ENCODE measurements around the gene COLGALT1.
"Not testable (repeated sequence)": the region's sequence is repeated elsewhere in the genome, so short reads cannot be mapped to it uniquely, and the experiment has no call there.

Gene COLGALT1

GRCh38 chr19:17560205-17560595, 4.8 kb downstream of the COLGALT1 start:
- DNase-seq (ENCODE audit: low spot score), result no peak

- no peak for DNase-seq (ENCODE audit: low spot score)
Measured at GRCh38 chr19:17562097-17562496, 6.6 kb downstream of the COLGALT1 start.

- DNase-seq (ENCODE audit: low spot score), result no peak
Measured at GRCh38 chr19:17562561-17562960, 7.1 kb downstream of the COLGALT1 start.

DNA sequence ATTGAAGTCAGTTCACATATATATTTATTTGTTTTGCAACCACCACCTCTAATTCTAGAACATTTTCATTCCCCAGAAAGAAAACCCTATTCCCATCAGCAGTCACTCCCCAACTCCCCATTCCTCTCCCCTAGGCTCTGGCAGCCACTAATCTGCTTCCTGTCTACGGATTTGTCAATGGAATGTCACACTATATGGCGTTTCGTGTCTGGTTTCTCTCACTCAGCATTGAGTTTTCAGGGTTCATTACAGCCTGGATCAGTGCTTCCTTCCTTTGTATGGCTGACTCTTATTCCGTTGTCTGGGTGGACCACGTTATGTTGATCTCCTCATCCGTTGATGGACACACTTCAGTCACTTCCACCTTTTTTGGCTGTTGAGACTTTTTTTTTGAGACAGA, 9.3 kb downstream of the COLGALT1 start:
- DNase-seq (ENCODE audit: low spot score), result no peak

- peak; percentile 39 for DNase-seq (ENCODE audit: low spot score)
Measured at GRCh38 chr19:17565611-17566010, 10.2 kb downstream of the COLGALT1 start.

DNA sequence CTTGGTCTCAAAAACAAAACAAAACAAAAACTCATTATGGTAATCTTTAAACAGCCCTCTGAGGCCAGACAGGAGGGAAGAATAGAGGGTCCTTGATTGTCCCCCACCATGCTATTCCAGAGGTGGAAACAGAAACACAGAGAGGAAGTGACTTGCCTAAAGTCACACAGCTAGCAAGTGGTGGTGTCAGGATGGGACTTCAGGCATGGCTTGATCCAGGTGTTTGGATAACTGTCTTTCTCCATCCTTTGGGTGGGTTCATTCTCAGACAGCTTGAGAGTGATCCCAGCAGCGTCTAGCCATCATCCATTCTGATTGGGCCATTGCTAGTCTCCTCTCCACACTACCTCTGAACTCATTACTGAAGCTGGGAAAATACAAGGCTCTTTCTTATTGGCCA, 12.5 kb downstream of the COLGALT1 start:
- no peak for DNase-seq (ENCODE audit: low spot score)

DNA sequence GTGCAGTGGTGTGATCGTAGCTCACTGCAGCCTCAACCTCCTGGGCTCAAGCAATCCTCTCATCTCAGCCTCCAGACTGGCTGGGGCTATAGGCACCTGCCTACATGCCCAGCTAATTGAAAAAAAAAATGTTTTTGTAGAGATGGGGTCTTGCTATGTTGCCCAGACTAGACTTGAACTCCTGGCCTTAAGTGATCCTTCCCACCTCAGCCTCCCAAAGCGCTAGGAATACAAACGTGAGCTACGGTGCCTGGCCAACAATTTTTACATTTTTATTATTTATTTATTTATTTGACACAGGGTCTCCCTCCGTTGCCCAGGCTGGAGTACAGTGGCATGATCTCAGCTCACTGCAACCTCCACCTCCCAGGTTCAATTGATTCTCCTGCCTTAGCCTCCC, 14.8 kb downstream of the COLGALT1 start:
- not testable (repeated sequence) for DNase-seq (ENCODE audit: low spot score)

GRCh38 chr19:17570791-17571190, 15.3 kb downstream of the COLGALT1 start:
- no peak for DNase-seq (ENCODE audit: low spot score)

- no peak for DNase-seq (ENCODE audit: low spot score)
Measured at GRCh38 chr19:17572638-17573037, 17.2 kb downstream of the COLGALT1 start.

DNA sequence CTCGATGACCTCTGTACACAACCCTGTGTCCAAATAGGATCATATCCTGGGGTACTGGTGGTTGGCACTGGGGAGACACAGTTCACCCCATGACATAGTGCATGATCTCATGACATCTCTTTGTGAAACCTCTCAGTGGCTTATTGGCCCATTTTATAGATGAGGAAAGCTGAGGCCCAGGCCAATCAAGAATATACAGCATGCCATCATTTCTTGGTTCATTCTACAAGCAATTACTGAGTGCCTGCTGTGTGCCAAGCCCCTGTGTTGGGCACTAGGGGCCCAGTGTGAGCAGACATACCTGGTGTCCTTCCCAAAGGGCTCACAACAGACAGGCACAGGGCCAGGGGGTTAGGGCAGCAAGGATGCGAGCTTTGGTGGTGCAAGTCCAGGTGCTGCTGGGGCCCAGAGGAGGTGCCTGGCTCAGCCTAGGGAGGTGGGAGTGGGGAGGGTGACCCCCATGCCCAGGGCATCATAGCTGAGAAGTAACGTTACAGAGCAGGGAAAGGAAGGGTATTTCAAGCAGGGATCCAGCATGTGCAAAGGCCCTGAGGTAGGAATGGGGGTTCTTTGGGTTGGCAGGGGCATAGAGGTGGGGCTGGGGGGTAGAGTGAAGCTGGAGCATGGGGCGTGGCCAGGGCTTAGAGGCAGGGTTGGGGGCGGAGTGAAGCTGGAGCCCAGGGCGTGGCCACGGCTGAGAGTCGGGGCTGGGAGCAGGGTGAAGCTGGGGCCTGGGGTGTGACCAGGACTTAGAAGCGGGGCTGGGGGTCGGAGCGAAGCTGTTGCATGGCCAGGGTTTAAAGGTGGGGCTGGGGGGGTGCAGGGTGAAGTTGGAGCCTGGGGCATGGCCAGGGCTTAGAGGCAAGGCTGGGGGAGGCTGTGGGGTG, 20.7 kb downstream of the COLGALT1 start:
- no peak for DNase-seq (ENCODE audit: low spot score)

DNA sequence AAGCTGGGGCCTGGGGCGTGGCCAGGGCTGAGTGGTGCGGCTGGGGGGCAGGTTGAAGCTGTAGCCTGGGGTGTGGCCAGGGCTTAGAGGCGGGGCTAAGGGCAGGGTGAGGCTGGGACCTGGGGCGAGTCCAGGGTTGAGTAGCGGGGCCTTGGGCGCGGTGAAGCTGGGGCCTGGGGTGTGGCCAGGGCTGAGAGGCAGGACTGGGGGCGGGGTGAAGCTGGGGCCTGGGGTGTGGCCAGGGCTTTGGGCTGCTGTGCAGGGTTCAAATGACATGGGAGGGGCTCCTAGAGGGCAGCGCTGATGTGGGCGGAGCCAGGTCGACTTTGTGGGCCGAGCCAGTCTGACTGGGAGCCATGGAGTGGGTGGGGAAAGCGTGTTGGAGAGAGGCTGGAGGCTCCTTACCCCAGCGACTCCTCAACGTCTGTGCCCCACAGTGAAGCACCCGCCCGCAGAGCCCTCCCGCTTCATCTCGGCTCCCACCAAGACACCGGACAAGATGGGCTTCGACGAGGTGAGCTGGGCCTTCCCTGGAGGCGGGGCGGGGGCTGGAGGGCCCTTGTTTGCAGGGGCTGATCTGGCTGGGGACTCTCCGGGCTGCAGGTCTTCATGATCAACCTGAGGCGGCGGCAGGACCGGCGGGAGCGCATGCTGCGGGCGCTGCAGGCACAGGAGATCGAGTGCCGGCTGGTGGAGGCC, 21.5 kb downstream of the COLGALT1 start:
- no peak for DNase-seq (ENCODE audit: low spot score)

- no peak for DNase-seq (ENCODE audit: low spot score)
Measured at GRCh38 chr19:17577457-17578097, 22.1 kb downstream of the COLGALT1 start.

DNA sequence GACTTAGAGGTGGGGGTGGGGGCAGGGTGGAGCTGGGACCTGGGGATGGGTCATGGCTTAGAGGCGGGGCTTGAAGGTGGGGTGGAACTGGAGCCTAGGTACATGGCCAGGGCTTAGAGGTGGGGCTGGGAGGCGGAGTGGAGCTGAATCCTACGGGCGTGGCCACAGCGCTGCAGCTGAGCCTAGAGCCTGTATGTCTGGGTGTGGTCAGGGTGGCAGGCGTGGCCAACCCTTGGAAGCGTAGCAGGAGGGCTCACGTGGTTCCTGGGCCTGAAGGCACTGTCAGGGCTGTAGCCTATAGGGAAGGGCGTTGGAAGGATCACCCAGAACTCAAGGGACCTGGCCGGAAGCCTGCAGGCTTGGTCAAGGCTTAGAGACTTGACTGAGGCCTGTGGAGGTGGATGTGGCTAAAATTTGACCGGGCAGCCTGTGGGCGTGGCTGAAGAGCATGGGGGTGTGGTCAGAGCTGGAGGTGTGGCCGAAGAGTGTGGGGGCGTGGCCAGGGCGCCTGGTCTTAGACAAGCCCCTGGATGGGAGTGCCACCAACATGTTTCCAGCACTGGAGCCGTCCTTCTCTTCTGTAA, 24.3 kb downstream of the COLGALT1 start:
- peak; percentile 41 for DNase-seq (ENCODE audit: low spot score)

DNA sequence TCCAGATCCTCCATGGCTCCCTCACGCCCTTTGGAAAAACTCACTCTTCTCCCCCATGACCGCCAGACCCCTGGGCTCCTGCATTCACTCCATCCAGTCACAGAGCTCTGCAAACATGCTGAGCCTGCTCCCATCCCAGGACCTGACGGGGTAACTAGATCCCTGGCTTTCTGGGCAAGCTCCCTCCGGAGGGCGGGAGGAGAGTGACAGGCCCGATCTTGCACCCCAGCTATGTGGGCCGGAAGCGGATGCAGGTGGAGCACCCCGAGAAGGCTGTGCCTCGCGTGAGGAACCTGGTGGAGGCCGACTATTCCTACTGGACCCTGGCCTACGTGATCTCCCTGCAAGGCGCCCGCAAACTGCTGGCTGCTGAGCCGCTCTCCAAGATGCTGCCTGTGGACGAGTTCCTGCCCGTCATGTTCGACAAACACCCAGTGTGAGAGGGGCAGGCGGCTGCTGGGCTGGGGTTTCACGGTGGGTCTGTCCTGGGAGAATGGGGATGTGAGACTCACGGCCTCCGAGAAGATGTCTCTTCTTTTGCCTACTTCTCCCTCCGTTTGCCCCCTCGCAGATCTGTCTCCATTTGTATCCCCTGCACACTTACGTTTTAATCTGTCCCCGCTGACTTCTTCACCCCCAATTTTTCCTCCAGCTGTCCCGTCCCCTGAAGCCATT, 25.2 kb downstream of the COLGALT1 start:
- no peak for DNase-seq (ENCODE audit: low spot score)

GRCh38 chr19:17581211-17581874, 25.9 kb downstream of the COLGALT1 start:
- no peak for DNase-seq (ENCODE audit: low spot score)

DNA sequence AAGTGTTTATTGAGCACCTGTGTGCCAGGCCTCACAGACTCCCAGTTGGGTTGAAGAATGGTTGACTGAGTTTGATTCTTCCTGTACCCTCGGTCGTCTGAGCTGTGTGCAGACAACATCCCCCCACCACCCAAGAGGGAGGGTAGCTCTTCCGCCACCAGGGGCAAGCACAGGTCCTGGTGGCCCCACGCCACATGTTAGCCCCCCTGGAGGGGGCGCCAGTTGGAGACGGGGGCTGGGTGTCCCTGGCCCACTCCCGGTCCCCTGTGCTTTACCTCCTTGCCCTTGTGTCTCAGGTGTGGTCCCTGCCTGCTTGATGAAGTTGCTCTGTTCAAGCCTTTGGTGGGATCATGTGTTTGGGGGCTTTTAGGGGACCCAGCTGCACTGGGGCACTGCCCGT, 27.2 kb downstream of the COLGALT1 start:
- no peak for DNase-seq (ENCODE audit: low spot score)

GRCh38 chr19:17584132-17584531, 28.7 kb downstream of the COLGALT1 start:
- no peak for DNase-seq (ENCODE audit: low spot score)

DNA sequence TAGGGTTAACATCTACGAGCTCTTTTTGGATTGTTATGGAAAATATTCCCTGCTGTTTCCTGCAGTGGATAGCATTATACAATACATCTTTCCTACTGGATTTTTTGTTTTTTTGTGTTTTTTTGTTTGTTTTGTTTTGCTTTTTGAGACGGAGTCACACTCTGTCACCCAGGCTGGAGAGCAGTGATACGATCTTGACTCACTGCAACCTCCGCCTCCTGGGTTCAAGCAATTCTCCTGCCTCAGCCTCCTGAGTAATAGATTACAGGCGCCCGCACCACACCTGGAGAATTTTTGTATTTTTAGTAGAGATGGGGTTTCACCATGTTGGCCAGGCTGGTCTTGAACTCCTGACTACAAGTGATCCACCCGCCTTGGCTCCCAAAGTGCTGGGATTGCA, 29.9 kb downstream of the COLGALT1 start:
- not testable (repeated sequence) for DNase-seq (ENCODE audit: low spot score)

GRCh38 chr19:17590866-17591265, 35.4 kb downstream of the COLGALT1 start:
- no peak for DNase-seq (ENCODE audit: low spot score)

DNA sequence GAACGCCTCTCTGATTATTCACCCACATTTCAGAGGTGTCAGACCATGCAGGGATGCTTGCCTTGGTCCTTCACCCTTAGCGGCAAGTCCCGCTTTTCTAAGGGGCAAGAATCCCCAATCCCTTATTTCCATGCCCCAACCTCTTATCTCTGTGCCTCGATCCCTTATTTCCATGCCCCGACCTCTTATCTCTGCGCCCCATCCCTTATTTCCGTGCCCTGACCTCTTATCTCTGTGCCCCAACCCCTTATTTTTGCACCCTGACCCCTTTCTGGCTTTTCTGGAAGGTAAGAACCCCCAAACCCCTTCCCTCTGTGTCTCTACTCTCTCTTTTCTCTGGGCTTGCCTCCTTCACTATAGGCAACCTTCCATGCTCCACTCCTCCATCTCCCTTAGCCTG, 38.8 kb downstream of the COLGALT1 start:
- not testable (repeated sequence) for DNase-seq (ENCODE audit: low spot score)

DNA sequence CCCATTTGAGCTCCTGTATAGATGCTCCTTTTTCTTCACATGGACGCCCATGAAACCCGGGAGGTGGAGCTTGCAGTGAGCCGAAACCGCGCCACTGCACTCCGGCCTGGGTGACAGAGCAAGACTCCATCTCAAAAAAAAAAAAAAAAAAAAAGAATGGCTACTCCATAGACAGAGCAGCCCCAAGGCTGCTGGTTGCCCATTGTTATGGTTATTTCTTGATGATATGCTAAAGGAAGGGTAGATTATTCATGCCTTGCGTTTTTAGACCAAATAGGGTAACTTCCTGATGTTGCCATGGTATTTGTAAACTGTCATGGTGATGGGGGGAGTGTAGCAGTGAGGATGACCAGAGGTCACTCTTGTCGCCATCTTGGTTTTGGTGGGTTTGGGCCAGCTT, 42.6 kb downstream of the COLGALT1 start:
- DNase-seq (ENCODE audit: low spot score), result not testable (repeated sequence)

Measured in kidney tubule cell (primary cell).